22Rv1 (cell line): ENCODE results near the gene FAM180B.

Source experiments
- ZFX ChIP-seq: fragments of 450-650 bp; IDR thresholded peaks from 2 replicates; pipeline ENCODE4 v1.6.1; 2017; ENCODE audit warnings: antibody characterized with exemption, borderline replicate concordance
- TF ChIP-seq, protein P1 (sequence below): fragments of 450-650 bp; IDR thresholded peaks from 2 replicates; pipeline ENCODE4 v1.5.1; 2017; ENCODE audit warnings: mild to moderate bottlenecking

DNA sequence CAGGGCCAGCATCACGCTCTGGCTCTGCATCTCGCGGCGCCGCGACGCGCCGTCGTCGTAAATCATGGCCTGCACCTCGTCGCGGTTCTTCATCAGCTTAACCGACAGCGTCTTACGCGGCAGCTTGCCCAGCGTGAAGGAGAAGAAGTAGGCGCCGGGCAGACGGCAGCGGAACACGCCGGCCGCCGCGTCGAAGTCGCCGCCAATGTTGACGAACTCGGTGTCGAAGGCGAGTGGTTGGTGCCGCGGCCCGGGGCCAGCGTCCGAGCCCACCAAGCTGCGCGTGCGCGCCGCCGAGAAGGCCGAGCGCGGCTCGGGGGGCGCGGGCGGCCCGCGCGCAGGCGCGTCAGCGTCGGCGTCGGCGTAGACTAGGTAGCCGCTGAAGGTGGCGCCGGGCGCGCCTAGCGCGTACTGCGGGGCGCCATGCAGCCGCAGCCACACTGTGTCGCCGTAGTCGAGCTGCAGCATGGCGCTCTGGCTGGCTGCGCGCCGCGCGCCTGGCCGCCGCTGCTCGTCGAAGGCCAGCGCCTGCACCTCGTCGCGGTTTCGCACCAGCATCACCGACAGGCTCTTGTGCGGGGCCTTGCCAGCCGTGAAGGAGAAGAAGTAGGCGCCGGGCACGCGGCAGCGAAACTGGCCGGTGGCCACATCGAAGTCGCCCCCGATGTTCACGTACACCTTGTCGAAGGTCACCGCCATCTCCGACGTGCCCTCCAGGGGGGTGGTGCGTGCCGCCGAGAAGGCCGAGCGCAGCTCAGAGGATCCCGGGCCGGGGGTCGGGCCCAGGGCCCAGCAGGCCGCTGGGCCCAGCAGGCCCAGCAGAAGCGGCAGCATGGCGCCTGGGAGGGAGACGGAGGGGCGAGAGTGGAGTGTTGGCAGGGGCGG, 3.7 kb downstream of the FAM180B start:
- TF ChIP-seq, protein P1, sequence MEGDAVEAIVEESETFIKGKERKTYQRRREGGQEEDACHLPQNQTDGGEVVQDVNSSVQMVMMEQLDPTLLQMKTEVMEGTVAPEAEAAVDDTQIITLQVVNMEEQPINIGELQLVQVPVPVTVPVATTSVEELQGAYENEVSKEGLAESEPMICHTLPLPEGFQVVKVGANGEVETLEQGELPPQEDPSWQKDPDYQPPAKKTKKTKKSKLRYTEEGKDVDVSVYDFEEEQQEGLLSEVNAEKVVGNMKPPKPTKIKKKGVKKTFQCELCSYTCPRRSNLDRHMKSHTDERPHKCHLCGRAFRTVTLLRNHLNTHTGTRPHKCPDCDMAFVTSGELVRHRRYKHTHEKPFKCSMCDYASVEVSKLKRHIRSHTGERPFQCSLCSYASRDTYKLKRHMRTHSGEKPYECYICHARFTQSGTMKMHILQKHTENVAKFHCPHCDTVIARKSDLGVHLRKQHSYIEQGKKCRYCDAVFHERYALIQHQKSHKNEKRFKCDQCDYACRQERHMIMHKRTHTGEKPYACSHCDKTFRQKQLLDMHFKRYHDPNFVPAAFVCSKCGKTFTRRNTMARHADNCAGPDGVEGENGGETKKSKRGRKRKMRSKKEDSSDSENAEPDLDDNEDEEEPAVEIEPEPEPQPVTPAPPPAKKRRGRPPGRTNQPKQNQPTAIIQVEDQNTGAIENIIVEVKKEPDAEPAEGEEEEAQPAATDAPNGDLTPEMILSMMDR = no peak
- no peak for TF ChIP-seq ZFX
